Activated naive CD4-positive, alpha-beta T cell treated with anti-CD3 and anti-CD28 coated beads, Interleukin-2, amount 50 U/mL, for 24 hours (primary cell): ENCODE data around the gene GPR141.

Source experiments
- H3K27ac Mint-ChIP-seq: one replicate; pipeline ENCODE4 v1.8.0; 2021; ENCODE audit warnings: mild to moderate bottlenecking, mixed read lengths
- H3K27me3 Mint-ChIP-seq: one replicate; pipeline ENCODE4 v1.8.0; 2021; ENCODE audit warnings: mixed read lengths
- H3K36me3 Mint-ChIP-seq: one replicate; pipeline ENCODE4 v1.8.0; 2021; ENCODE audit warnings: mixed read lengths
- H3K4me1 Mint-ChIP-seq: one replicate; pipeline ENCODE4 v1.8.0; 2021; ENCODE audit warnings: mixed read lengths
- H3K4me3 Mint-ChIP-seq: one replicate; pipeline ENCODE4 v1.8.0; 2021; ENCODE audit warnings: mild to moderate bottlenecking, mixed read lengths
- H3K9me3 Mint-ChIP-seq: one replicate; pipeline ENCODE4 v1.8.0; 2021; ENCODE audit warnings: mixed read lengths

GPR141 gene

GRCh38 chr7:37741776-37742175 is 58.2 kb downstream of the GPR141 start:
- Mint-ChIP-seq H3K4me3 (no peak overlapping the region), H3K36me3 (no peaks in the 10 kb centered on the region), H3K27ac (no peak overlapping the region), H3K27me3 (no peaks in the 10 kb centered on the region), H3K9me3 (no peaks in the 10 kb centered on the region), H3K4me1 (no peaks in the 10 kb centered on the region)

GRCh38 chr7:37751096-37751495 is 67.5 kb downstream of the GPR141 start:
- Mint-ChIP-seq H3K27me3 (peaks cover 8% of the 10 kb centered on the region), H3K4me3 (no peak overlapping the region), H3K27ac (no peak overlapping the region), H3K36me3 (no peaks in the 10 kb centered on the region), H3K4me1 (no peaks in the 10 kb centered on the region), H3K9me3 (no peaks in the 10 kb centered on the region)

- no peak overlapping the region for H3K4me3 Mint-ChIP-seq
- H3K27ac Mint-ChIP-seq, result no peak overlapping the region
- H3K4me1 Mint-ChIP-seq, result no peaks in the 10 kb centered on the region
- no peaks in the 10 kb centered on the region for H3K9me3 Mint-ChIP-seq
- peaks cover 8% of the 10 kb centered on the region for H3K27me3 Mint-ChIP-seq
- no peaks in the 10 kb centered on the region for H3K36me3 Mint-ChIP-seq
Observed at GRCh38 chr7:37753398-37754050, 70.0 kb downstream of the GPR141 start.

GRCh38 chr7:37756797-37757551 is 73.4 kb downstream of the GPR141 start:
- H3K9me3 Mint-ChIP-seq, result no peaks in the 10 kb centered on the region
- peaks cover 4% of the 10 kb centered on the region for H3K27me3 Mint-ChIP-seq
- no peak overlapping the region for H3K27ac Mint-ChIP-seq
- H3K4me3 Mint-ChIP-seq, result no peak overlapping the region
- H3K4me1 Mint-ChIP-seq, result no peaks in the 10 kb centered on the region
- H3K36me3 Mint-ChIP-seq, result no peaks in the 10 kb centered on the region

GRCh38 chr7:37757563-37757962 is 74.0 kb downstream of the GPR141 start:
- no peak overlapping the region for H3K4me3 Mint-ChIP-seq
- H3K36me3 Mint-ChIP-seq, result no peaks in the 10 kb centered on the region
- no peaks in the 10 kb centered on the region for H3K4me1 Mint-ChIP-seq
- H3K27ac Mint-ChIP-seq, result no peak overlapping the region
- no peaks in the 10 kb centered on the region for H3K9me3 Mint-ChIP-seq
- peaks cover 4% of the 10 kb centered on the region for H3K27me3 Mint-ChIP-seq

GRCh38 chr7:37758501-37759045 is 75.0 kb downstream of the GPR141 start:
- Mint-ChIP-seq H3K27me3 (peaks cover 4% of the 10 kb centered on the region), H3K4me1 (no peaks in the 10 kb centered on the region), H3K9me3 (no peaks in the 10 kb centered on the region), H3K27ac (no peak overlapping the region), H3K4me3 (no peak overlapping the region), H3K36me3 (no peaks in the 10 kb centered on the region)

- H3K36me3 Mint-ChIP-seq, result no peaks in the 10 kb centered on the region
- H3K27me3 Mint-ChIP-seq, result peaks cover 4% of the 10 kb centered on the region
- no peaks in the 10 kb centered on the region for H3K4me1 Mint-ChIP-seq
- no peaks in the 10 kb centered on the region for H3K9me3 Mint-ChIP-seq
- H3K4me3 Mint-ChIP-seq, result no peak overlapping the region
- H3K27ac Mint-ChIP-seq, result no peak overlapping the region
Observed at GRCh38 chr7:37759526-37759925, 76.0 kb downstream of the GPR141 start.

- H3K27me3 Mint-ChIP-seq, result peaks cover 1% of the 10 kb centered on the region
- H3K9me3 Mint-ChIP-seq, result no peaks in the 10 kb centered on the region
- no peak overlapping the region for H3K4me3 Mint-ChIP-seq
- H3K27ac Mint-ChIP-seq, result no peak overlapping the region
- H3K36me3 Mint-ChIP-seq, result no peaks in the 10 kb centered on the region
- H3K4me1 Mint-ChIP-seq, result no peaks in the 10 kb centered on the region
Observed at GRCh38 chr7:37765421-37765829, 81.9 kb downstream of the GPR141 start.

GRCh38 chr7:37765872-37766525 is 82.4 kb downstream of the GPR141 start:
- Mint-ChIP-seq H3K36me3 (no peaks in the 10 kb centered on the region), H3K27ac (no peak overlapping the region), H3K4me1 (no peaks in the 10 kb centered on the region)

GRCh38 chr7:37768611-37769010 is 85.0 kb downstream of the GPR141 start:
- no peak overlapping the region for H3K4me3 Mint-ChIP-seq
- H3K36me3 Mint-ChIP-seq, result peaks cover under 1% of the 10 kb centered on the region
- H3K9me3 Mint-ChIP-seq, result no peaks in the 10 kb centered on the region
- no peaks in the 10 kb centered on the region for H3K27me3 Mint-ChIP-seq
- no peak overlapping the region for H3K27ac Mint-ChIP-seq
- no peaks in the 10 kb centered on the region for H3K4me1 Mint-ChIP-seq

More at GRCh38 chr7:37765872-37766525, 82.4 kb downstream of the GPR141 start:
- H3K27me3 Mint-ChIP-seq, result peaks cover 1% of the 10 kb centered on the region
- H3K9me3 Mint-ChIP-seq, result no peaks in the 10 kb centered on the region
- H3K4me3 Mint-ChIP-seq, result no peak overlapping the region

- no peaks in the 10 kb centered on the region for H3K9me3 Mint-ChIP-seq
- H3K27ac Mint-ChIP-seq, result no peak overlapping the region
- H3K4me3 Mint-ChIP-seq, result no peak overlapping the region
- peaks cover 1% of the 10 kb centered on the region for H3K27me3 Mint-ChIP-seq
- H3K4me1 Mint-ChIP-seq, result no peaks in the 10 kb centered on the region
- H3K36me3 Mint-ChIP-seq, result peaks cover 1% of the 10 kb centered on the region
Observed at GRCh38 chr7:37769291-37769690, 85.7 kb downstream of the GPR141 start.

GRCh38 chr7:37769726-37770125 is 86.2 kb downstream of the GPR141 start:
- H3K4me1 Mint-ChIP-seq, result no peaks in the 10 kb centered on the region
- H3K27me3 Mint-ChIP-seq, result peaks cover 1% of the 10 kb centered on the region
- H3K9me3 Mint-ChIP-seq, result no peaks in the 10 kb centered on the region
- H3K27ac Mint-ChIP-seq, result no peak overlapping the region
- no peak overlapping the region for H3K4me3 Mint-ChIP-seq
- H3K36me3 Mint-ChIP-seq, result peaks cover 1% of the 10 kb centered on the region

GRCh38 chr7:37770838-37771237 is 87.3 kb downstream of the GPR141 start:
- peaks cover 1% of the 10 kb centered on the region for H3K27me3 Mint-ChIP-seq
- H3K4me3 Mint-ChIP-seq, result no peak overlapping the region
- H3K4me1 Mint-ChIP-seq, result no peaks in the 10 kb centered on the region
- peaks cover 7% of the 10 kb centered on the region for H3K9me3 Mint-ChIP-seq
- no peak overlapping the region for H3K27ac Mint-ChIP-seq
- H3K36me3 Mint-ChIP-seq, result peaks cover 4% of the 10 kb centered on the region

GRCh38 chr7:37771342-37771741 is 87.8 kb downstream of the GPR141 start:
- H3K4me3 Mint-ChIP-seq, result no peak overlapping the region
- H3K9me3 Mint-ChIP-seq, result peaks cover 7% of the 10 kb centered on the region
- no peak overlapping the region for H3K27ac Mint-ChIP-seq
- peaks cover 1% of the 10 kb centered on the region for H3K27me3 Mint-ChIP-seq
- no peaks in the 10 kb centered on the region for H3K4me1 Mint-ChIP-seq
- H3K36me3 Mint-ChIP-seq, result peaks cover 4% of the 10 kb centered on the region

- Mint-ChIP-seq H3K36me3 (peaks cover 4% of the 10 kb centered on the region), H3K4me3 (no peak overlapping the region), H3K4me1 (no peaks in the 10 kb centered on the region), H3K27ac (no peak overlapping the region), H3K9me3 (peaks cover 7% of the 10 kb centered on the region), H3K27me3 (peaks cover 1% of the 10 kb centered on the region)
Observed at GRCh38 chr7:37771801-37772200, 88.2 kb downstream of the GPR141 start.

- Mint-ChIP-seq H3K27ac (no peak overlapping the region), H3K4me1 (no peaks in the 10 kb centered on the region), H3K9me3 (peaks cover 27% of the 10 kb centered on the region), H3K36me3 (peaks cover 4% of the 10 kb centered on the region), H3K4me3 (no peak overlapping the region), H3K27me3 (peaks cover 1% of the 10 kb centered on the region)
Observed at GRCh38 chr7:37775921-37776320, 92.4 kb downstream of the GPR141 start.
